GM21737 (cell line): ENCODE data around the gene ANKRD39.
A peak's percentile ranks its signal among the peaks of the same experiment; 100 is the strongest.

Source experiments
- ATAC-seq: cut with Tn5 transposase; IDR thresholded peaks from one replicate; pipeline ENCODE4 v1.9.1; 2021; ENCODE audit warnings: mild to moderate bottlenecking, moderate library complexity; ENCODE audit not compliant: unreplicated experiment

Gene ANKRD39

GRCh38 chr2:96888072-96889011 is 30.5 kb upstream of the ANKRD39 start:
- no peak for ATAC-seq

- ATAC-seq: no peak
These were observed 29.7 kb upstream of the ANKRD39 start for GRCh38 chr2:96887493-96888012.

GRCh38 chr2:96885432-96886347 is 27.9 kb upstream of the ANKRD39 start:
- no peak for ATAC-seq

GRCh38 chr2:96884299-96885094 is 26.7 kb upstream of the ANKRD39 start:
- ATAC-seq: no peak

- ATAC-seq: no peak
These were observed 25.5 kb upstream of the ANKRD39 start for GRCh38 chr2:96883306-96883705.

GRCh38 chr2:96882906-96883305 is 25.1 kb upstream of the ANKRD39 start:
- no peak for ATAC-seq

GRCh38 chr2:96882230-96882629 is 24.4 kb upstream of the ANKRD39 start:
- ATAC-seq: no peak

- no peak for ATAC-seq
These were observed 23.8 kb upstream of the ANKRD39 start for GRCh38 chr2:96881349-96882195.

- no peak for ATAC-seq
These were observed 23.1 kb upstream of the ANKRD39 start for GRCh38 chr2:96880891-96881273.

GRCh38 chr2:96879545-96880040 is 21.8 kb upstream of the ANKRD39 start:
- ATAC-seq: no peak

GRCh38 chr2:96878796-96879544 is 21.2 kb upstream of the ANKRD39 start:
- ATAC-seq: no peak

- no peak for ATAC-seq
These were observed 20.4 kb upstream of the ANKRD39 start for GRCh38 chr2:96878171-96878570.

- no peak for ATAC-seq
These were observed 19.8 kb upstream of the ANKRD39 start for GRCh38 chr2:96877631-96878092.

GRCh38 chr2:96877042-96877451 is 19.2 kb upstream of the ANKRD39 start:
- ATAC-seq: no peak

- no peak for ATAC-seq
These were observed 18.6 kb upstream of the ANKRD39 start for GRCh38 chr2:96876269-96877041.

GRCh38 chr2:96875498-96876268 is 17.9 kb upstream of the ANKRD39 start:
- no peak for ATAC-seq

GRCh38 chr2:96874198-96874831 is 16.5 kb upstream of the ANKRD39 start:
- ATAC-seq: peak; percentile 55
